Smooth muscle cell (in vitro differentiated cells): ENCODE results near the gene SCRT2. TPM values are rescaled to one million over a fixed set of nuclear protein-coding genes. Genes with fewer than 3 reads are reported as not detected.

Experiments
- DNase-seq: peaks from one replicate; lab custom pipeline; 2025; ENCODE audit not compliant: unreplicated experiment; lab: John Stamatoyannopoulos, UW
- H2AFZ ChIP-seq: fragments of 200-600 bp; sonication (generic); 2 replicates; pipeline ENCODE4 v1.6.0; 2016; ENCODE audit warnings: antibody characterized with exemption, low read depth, mild to moderate bottlenecking
- H3F3A ChIP-seq: fragments of 200-600 bp; sonication (generic); 2 replicates; pipeline ENCODE4 v1.6.0; 2017; ENCODE audit warnings: antibody characterized with exemption, low read depth
- H3K27ac ChIP-seq: fragments of 200-600 bp; sonication (generic); 2 replicates; pipeline ENCODE4 v1.5.1; 2016; ENCODE audit warnings: low read depth, mild to moderate bottlenecking
- H3K27me3 ChIP-seq: fragments of 200-600 bp; sonication (generic); 2 replicates; pipeline ENCODE4 v1.6.1; 2016; ENCODE audit warnings: low read depth, mild to moderate bottlenecking
- H3K36me3 ChIP-seq: fragments of 200-600 bp; sonication (generic); 2 replicates; pipeline ENCODE4 v1.5.1; 2016; ENCODE audit warnings: low read depth
- H3K4me1 ChIP-seq: fragments of 200-600 bp; sonication (generic); 2 replicates; pipeline ENCODE4 v1.5.1; 2016; ENCODE audit warnings: low read depth
- H3K4me2 ChIP-seq: fragments of 200-600 bp; sonication (generic); 2 replicates; pipeline ENCODE4 v1.6.0; 2016; ENCODE audit warnings: mild to moderate bottlenecking
- H3K4me3 ChIP-seq: fragments of 200-600 bp; sonication (generic); 2 replicates; pipeline ENCODE4 v1.5.1; 2016; ENCODE audit warnings: mild to moderate bottlenecking
- H3K79me2 ChIP-seq: fragments of 200-600 bp; sonication (generic); 2 replicates; pipeline ENCODE4 v1.6.0; 2016; ENCODE audit warnings: low read depth, mild to moderate bottlenecking
- H3K9ac ChIP-seq: fragments of 200-600 bp; sonication (generic); 2 replicates; pipeline ENCODE4 v1.6.0; 2016; ENCODE audit warnings: low read depth
- H3K9me3 ChIP-seq: fragments of 200-600 bp; sonication (generic); replicated peaks from 2 replicates; pipeline ENCODE4 v1.5.1; 2016; ENCODE audit warnings: low read depth
- H4K20me1 ChIP-seq: fragments of 200-600 bp; sonication (generic); 2 replicates; pipeline ENCODE4 v1.6.0; 2016; ENCODE audit warnings: low read depth
- WGBS: methylation state at CpG from one replicate; pipeline ENCODE4 v1.1.7; 2016; ENCODE audit warnings: low lambda C conversion rate; 5-methylcytosine and 5-hydroxymethylcytosine counted together
- polyA plus RNA-seq: library from polyadenylated mRNA; unstranded; fragments of >200 nt; fragmentation: Nextera tagmentation; extraction: Ambion mirVana; gene quantifications from 2 replicates; pipeline ENCODE4 v1.2.1, GENCODE V29; 2016
- total RNA-seq: library from RNA; depleted of rRNA; stranded (reverse); fragments of >200 nt; gene quantifications from 2 replicates; pipeline ENCODE4 v1.2.3, GENCODE V29; 2014
- TF ChIP-seq, protein P1 (sequence below): fragments of 200-600 bp; sonication (generic); IDR thresholded peaks from 2 replicates; pipeline ENCODE4 v1.5.1; 2017; ENCODE audit warnings: borderline replicate concordance, mild to moderate bottlenecking, antibody characterized with exemption; ENCODE audit not compliant: insufficient read depth, poor library complexity, severe bottlenecking

SCRT2 gene
- total and polyA plus RNA-seq, 2 experiments from 2014 or later = not detected

DNA sequence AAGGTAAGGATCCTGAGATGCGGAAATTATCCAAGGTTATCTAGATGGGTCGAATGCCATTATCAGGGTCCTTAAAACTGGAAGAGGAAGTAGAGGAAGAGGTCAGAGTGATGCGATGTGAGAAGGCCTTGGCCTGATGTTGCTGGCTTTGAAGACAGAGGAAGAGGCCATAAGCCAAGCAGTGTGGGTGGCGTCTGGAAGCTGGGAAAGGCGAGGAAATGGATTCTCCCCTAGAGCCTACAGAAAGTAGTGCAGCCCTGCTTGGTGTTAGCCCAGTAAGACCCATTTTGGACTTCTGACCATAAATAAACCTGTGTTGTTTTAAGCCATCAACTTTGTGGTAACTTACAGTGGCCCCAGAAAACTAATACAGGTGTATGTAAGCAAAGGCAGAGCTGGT is 24.6 kb downstream of the SCRT2 start:
- TF ChIP-seq, protein P1, sequence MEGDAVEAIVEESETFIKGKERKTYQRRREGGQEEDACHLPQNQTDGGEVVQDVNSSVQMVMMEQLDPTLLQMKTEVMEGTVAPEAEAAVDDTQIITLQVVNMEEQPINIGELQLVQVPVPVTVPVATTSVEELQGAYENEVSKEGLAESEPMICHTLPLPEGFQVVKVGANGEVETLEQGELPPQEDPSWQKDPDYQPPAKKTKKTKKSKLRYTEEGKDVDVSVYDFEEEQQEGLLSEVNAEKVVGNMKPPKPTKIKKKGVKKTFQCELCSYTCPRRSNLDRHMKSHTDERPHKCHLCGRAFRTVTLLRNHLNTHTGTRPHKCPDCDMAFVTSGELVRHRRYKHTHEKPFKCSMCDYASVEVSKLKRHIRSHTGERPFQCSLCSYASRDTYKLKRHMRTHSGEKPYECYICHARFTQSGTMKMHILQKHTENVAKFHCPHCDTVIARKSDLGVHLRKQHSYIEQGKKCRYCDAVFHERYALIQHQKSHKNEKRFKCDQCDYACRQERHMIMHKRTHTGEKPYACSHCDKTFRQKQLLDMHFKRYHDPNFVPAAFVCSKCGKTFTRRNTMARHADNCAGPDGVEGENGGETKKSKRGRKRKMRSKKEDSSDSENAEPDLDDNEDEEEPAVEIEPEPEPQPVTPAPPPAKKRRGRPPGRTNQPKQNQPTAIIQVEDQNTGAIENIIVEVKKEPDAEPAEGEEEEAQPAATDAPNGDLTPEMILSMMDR = no peak
- no peak overlapping the region for H3K4me3 ChIP-seq
- no peak overlapping the region for H2AFZ ChIP-seq
- no peaks in the 10 kb centered on the region for H3K27me3 ChIP-seq
- peaks cover 4% of the 10 kb centered on the region for H3F3A ChIP-seq
- peaks cover 12% of the 10 kb centered on the region for H3K36me3 ChIP-seq
- no peak overlapping the region for H3K27ac ChIP-seq
- no peaks in the 10 kb centered on the region for H3K9me3 ChIP-seq
- no peak overlapping the region for H3K4me2 ChIP-seq
- H4K20me1 ChIP-seq = peaks cover 38% of the 10 kb centered on the region
- WGBS = 91% methylated on average over 5 of the region's 5 CpGs
- H3K4me1 ChIP-seq = peaks cover 11% of the 10 kb centered on the region
- H3K9ac ChIP-seq = no peak overlapping the region
- H3K79me2 ChIP-seq = no peaks in the 10 kb centered on the region
- DNase-seq = no peak

DNA sequence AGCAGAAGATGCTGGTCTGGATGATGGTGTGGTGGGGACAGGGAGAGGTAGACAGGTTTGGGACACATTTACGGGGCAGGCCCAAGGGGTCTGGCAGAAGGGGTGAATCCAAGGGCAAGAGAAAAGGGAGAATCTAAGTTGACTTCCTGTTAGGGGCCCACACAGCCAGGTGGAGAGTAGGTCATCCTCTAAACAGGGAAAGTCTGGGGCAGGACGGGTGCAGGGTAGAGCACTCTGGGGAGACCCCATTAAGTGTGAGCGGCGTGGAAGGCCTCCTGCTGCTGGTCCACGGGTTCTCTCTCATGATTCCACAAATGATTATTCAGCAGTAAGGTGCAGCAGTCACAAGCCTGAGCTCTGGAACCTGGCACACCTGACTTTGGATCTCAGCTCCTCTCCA is 25.3 kb downstream of the SCRT2 start:
- peaks cover 45% of the 10 kb centered on the region for H4K20me1 ChIP-seq
- no peak overlapping the region for H3K9ac ChIP-seq
- no peaks in the 10 kb centered on the region for H3K79me2 ChIP-seq
- TF ChIP-seq, protein P1 = no peak
- WGBS = 96% methylated on average over 5 of the region's 5 CpGs
- DNase-seq = no peak
- H3K4me1 ChIP-seq = peaks cover 11% of the 10 kb centered on the region
- H3K4me3 ChIP-seq = no peak overlapping the region
- no peaks in the 10 kb centered on the region for H3K27me3 ChIP-seq
- no peak overlapping the region for H2AFZ ChIP-seq
- peaks cover 12% of the 10 kb centered on the region for H3K36me3 ChIP-seq
- no peak overlapping the region for H3K4me2 ChIP-seq
- H3K9me3 ChIP-seq = no peaks in the 10 kb centered on the region
- peaks cover 4% of the 10 kb centered on the region for H3F3A ChIP-seq
- no peak overlapping the region for H3K27ac ChIP-seq

DNA sequence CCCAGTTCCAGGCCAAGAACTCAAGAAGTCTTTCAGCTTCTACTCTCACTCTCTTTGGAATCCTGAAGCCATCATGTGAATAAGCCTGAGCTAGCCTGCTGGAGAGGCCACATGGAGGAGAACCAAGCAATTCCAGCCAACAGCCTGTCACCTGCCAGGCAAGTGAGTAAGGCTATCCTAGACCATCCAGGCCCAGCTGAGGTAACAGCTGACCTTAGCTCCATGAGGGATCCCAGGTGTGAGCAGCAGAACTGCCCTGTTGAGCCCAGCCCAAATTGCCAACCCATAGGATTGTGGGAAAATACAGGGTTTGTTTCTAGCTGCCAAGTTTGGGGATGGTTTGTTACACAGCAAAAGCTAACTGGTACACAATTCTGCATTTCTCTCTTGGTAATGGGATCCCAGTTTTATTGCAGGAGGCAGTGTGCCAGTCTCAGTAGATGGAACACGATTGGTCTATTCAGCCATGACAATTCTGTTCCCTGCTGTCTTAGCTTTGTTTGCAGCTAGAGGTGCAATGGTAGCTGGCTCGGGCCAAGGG is 28.1 kb downstream of the SCRT2 start:
- Histone ChIP-seq H3K4me1 (peaks cover 6% of the 10 kb centered on the region), H2AFZ (no peak overlapping the region), H3K4me2 (no peak overlapping the region), H3K9ac (no peak overlapping the region), H4K20me1 (peaks cover 45% of the 10 kb centered on the region), H3K9me3 (no peaks in the 10 kb centered on the region), H3K27ac (no peak overlapping the region), H3K79me2 (no peaks in the 10 kb centered on the region), H3K27me3 (no peaks in the 10 kb centered on the region), H3K36me3 (peaks cover 12% of the 10 kb centered on the region), H3F3A (peaks cover 4% of the 10 kb centered on the region), H3K4me3 (no peak overlapping the region)
- no peak for DNase-seq
- TF ChIP-seq, protein P1 = no peak
- WGBS = 100% methylated on average over 2 of the region's 2 CpGs

DNA sequence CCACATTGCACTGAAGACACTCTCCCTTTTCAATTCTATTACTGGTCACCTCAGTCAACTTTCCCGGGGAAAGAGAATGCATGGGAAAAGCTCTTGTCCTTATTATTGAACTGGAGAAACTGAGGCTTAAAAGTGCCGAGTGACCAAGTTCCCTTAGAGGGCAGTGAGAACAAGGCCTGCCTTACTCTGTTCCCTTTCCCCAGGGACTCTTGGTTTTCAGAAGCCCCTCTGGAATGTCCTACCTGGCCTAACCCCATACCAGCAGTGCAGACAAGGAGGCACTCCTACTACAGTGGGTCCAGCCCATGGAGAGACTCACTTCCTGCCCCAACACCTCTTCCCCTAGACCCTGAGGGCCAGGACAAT is 28.8 kb downstream of the SCRT2 start:
- no peaks in the 10 kb centered on the region for H3K79me2 ChIP-seq
- H3K4me3 ChIP-seq = no peak overlapping the region
- peaks cover 4% of the 10 kb centered on the region for H3F3A ChIP-seq
- no peak overlapping the region for H3K27ac ChIP-seq
- H3K9ac ChIP-seq = no peak overlapping the region
- no peaks in the 10 kb centered on the region for H3K4me1 ChIP-seq
- H3K4me2 ChIP-seq = no peak overlapping the region
- DNase-seq = no peak
- no peak overlapping the region for H2AFZ ChIP-seq
- H4K20me1 ChIP-seq = peaks cover 38% of the 10 kb centered on the region
- 94% methylated on average over 2 of the region's 2 CpGs for WGBS
- no peaks in the 10 kb centered on the region for H3K9me3 ChIP-seq
- H3K36me3 ChIP-seq = peaks cover 12% of the 10 kb centered on the region
- TF ChIP-seq, protein P1 = no peak
- H3K27me3 ChIP-seq = no peaks in the 10 kb centered on the region
